ENCODE results near the gene NUDT3. TPM values are rescaled to one million over a fixed set of nuclear protein-coding genes. Genes with fewer than 3 reads are reported as not detected.

NUDT3 gene
- polyA plus RNA-seq (2011; rRNA removed) (12.9 and 13.4 TPM in 2 replicates), polyA plus RNA-seq (2017; fragmentation: RNase III; extraction: RNeasy Plus Mini Kit Qiagen cat#74134 plus additional on column Dnase treatment) (5.2 to 5.6 TPM (median 5.5 TPM) in 3 replicates), polyA minus RNA-seq (2011; rRNA and poly(A)+ RNA removed) (10.5 and 11.1 TPM in 2 replicates)
- 4.4 and 5.2 TPM in 2 replicates for polyA plus RNA-seq (2012; cell fraction: cytosol; rRNA removed)
- 3.1 and 4.6 TPM in 2 replicates for polyA plus RNA-seq (2012; cell fraction: nucleus; rRNA removed)

GRCh38 chr6:34392497-34393190, at the start of gene NUDT3:
Gene NUDT3 (minus strand): TSS chr6:34392669. CDS start chr6:34392362, 307 bp downstream.
- POLR2A ChIA-PET, result interaction anchor here (1.2 to 2.3 kb wide), 2 partner anchors 33 to 156 kb away, joined by 3 to 10 read pairs; partner anchors contain the start of genes HMGA1 and RPS10
- peak; percentile 70 to 91 for DNase-seq (ENCODE audit: low read depth in 1 of 2, low spot score in 1 of 2)
- peak within 1 kb of the TSS; percentile 95 to 99 for H3K27ac ChIP-seq
- TF ChIP-seq SREBF2 (IDR thresholded peaks at IDR 0.05), result no peak
- peak; percentile 46 to 66 for TF ChIP-seq RAD21 (conservative IDR thresholded peaks at IDR 0.05 in 1 of 2, IDR thresholded peaks at IDR 0.05 in 1 of 2)
- TF ChIP-seq SMC3 (IDR thresholded peaks at IDR 0.05), result peak; percentile 62
- TF ChIP-seq PHF8 (IDR thresholded peaks at IDR 0.05; ENCODE audit: borderline replicate concordance, low read depth), result no peak
- TF ChIP-seq HOXB5 (CRISPR knock-in tag; IDR thresholded peaks at IDR 0.05), result no peak
- TF ChIP-seq NR3C1 (IDR thresholded peaks at IDR 0.05), result no peak
- no peak for TF ChIP-seq NFE2L2 (conservative IDR thresholded peaks at IDR 0.05; ENCODE audit: low read length)
- peak; percentile 43 for TF ChIP-seq MAX (IDR thresholded peaks at IDR 0.05)
- TF ChIP-seq HOXA7 (CRISPR knock-in tag; IDR thresholded peaks at IDR 0.05), result no peak
- TF ChIP-seq CBX2 (IDR thresholded peaks at IDR 0.05; ENCODE audit: borderline replicate concordance, low read depth), result no peak
- TF ChIP-seq, protein P1, sequence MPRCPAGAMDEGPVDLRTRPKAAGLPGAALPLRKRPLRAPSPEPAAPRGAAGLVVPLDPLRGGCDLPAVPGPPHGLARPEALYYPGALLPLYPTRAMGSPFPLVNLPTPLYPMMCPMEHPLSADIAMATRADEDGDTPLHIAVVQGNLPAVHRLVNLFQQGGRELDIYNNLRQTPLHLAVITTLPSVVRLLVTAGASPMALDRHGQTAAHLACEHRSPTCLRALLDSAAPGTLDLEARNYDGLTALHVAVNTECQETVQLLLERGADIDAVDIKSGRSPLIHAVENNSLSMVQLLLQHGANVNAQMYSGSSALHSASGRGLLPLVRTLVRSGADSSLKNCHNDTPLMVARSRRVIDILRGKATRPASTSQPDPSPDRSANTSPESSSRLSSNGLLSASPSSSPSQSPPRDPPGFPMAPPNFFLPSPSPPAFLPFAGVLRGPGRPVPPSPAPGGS (IDR thresholded peaks at IDR 0.05), result 0 out of 3 replicates have a peak, but pooled peaks have one; percentile 47
- TF ChIP-seq ZFP36 (IDR thresholded peaks at IDR 0.05; ENCODE audit: borderline replicate concordance, partially characterized antibody), result no peak
- TF ChIP-seq ZC3H11A (IDR thresholded peaks at IDR 0.05), result no peak
- TF ChIP-seq ELK1 (IDR thresholded peaks at IDR 0.05; ENCODE audit: low read depth, low read length), result no peak
- TF ChIP-seq JUN (IDR thresholded peaks at IDR 0.05), result peak in 1 of 2 experiments; percentile 70; a peak in 3 of 5 replicates
- TF ChIP-seq GATA3 (IDR thresholded peaks at IDR 0.05; ENCODE audit: borderline replicate concordance), result 0 out of 2 replicates have a peak, but pooled peaks have one; percentile 13
- TF ChIP-seq CHD2 (IDR thresholded peaks at IDR 0.05; ENCODE audit: low read length, partially characterized antibody), result no peak
- TF ChIP-seq, protein P2, sequence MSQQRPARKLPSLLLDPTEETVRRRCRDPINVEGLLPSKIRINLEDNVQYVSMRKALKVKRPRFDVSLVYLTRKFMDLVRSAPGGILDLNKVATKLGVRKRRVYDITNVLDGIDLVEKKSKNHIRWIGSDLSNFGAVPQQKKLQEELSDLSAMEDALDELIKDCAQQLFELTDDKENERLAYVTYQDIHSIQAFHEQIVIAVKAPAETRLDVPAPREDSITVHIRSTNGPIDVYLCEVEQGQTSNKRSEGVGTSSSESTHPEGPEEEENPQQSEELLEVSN (IDR thresholded peaks at IDR 0.05; ENCODE audit: borderline replicate concordance, low read depth), result no peak
- no peak for TF ChIP-seq KDM5A (IDR thresholded peaks at IDR 0.05)
- TF ChIP-seq CEBPB (IDR thresholded peaks at IDR 0.05), result no peak
- TF ChIP-seq, protein P3, sequence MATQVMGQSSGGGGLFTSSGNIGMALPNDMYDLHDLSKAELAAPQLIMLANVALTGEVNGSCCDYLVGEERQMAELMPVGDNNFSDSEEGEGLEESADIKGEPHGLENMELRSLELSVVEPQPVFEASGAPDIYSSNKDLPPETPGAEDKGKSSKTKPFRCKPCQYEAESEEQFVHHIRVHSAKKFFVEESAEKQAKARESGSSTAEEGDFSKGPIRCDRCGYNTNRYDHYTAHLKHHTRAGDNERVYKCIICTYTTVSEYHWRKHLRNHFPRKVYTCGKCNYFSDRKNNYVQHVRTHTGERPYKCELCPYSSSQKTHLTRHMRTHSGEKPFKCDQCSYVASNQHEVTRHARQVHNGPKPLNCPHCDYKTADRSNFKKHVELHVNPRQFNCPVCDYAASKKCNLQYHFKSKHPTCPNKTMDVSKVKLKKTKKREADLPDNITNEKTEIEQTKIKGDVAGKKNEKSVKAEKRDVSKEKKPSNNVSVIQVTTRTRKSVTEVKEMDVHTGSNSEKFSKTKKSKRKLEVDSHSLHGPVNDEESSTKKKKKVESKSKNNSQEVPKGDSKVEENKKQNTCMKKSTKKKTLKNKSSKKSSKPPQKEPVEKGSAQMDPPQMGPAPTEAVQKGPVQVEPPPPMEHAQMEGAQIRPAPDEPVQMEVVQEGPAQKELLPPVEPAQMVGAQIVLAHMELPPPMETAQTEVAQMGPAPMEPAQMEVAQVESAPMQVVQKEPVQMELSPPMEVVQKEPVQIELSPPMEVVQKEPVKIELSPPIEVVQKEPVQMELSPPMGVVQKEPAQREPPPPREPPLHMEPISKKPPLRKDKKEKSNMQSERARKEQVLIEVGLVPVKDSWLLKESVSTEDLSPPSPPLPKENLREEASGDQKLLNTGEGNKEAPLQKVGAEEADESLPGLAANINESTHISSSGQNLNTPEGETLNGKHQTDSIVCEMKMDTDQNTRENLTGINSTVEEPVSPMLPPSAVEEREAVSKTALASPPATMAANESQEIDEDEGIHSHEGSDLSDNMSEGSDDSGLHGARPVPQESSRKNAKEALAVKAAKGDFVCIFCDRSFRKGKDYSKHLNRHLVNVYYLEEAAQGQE (IDR thresholded peaks at IDR 0.05), result 0 out of 2 replicates have a peak, but pooled peaks have one; percentile 45
- no peak for TF ChIP-seq HEYL (CRISPR knock-in tag; IDR thresholded peaks at IDR 0.05)
- TF ChIP-seq, protein P4, sequence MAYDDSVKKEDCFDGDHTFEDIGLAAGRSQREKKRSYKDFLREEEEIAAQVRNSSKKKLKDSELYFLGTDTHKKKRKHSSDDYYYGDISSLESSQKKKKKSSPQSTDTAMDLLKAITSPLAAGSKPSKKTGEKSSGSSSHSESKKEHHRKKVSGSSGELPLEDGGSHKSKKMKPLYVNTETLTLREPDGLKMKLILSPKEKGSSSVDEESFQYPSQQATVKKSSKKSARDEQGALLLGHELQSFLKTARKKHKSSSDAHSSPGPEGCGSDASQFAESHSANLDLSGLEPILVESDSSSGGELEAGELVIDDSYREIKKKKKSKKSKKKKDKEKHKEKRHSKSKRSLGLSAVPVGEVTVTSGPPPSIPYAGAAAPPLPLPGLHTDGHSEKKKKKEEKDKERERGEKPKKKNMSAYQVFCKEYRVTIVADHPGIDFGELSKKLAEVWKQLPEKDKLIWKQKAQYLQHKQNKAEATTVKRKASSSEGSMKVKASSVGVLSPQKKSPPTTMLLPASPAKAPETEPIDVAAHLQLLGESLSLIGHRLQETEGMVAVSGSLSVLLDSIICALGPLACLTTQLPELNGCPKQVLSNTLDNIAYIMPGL (CRISPR knock-in tag; IDR thresholded peaks at IDR 0.05; ENCODE audit: borderline replicate concordance), result no peak
- no peak for TF ChIP-seq RNF2 (IDR thresholded peaks at IDR 0.05; ENCODE audit: borderline replicate concordance, low read depth)
- TF ChIP-seq MYC (IDR thresholded peaks at IDR 0.05; ENCODE audit: borderline replicate concordance, low read length), result no peak
- TF ChIP-seq CHD4 (IDR thresholded peaks at IDR 0.05; ENCODE audit: borderline replicate concordance), result no peak
- no peak for TF ChIP-seq HOXB13 (CRISPR knock-in tag; IDR thresholded peaks at IDR 0.05; ENCODE audit: low read depth)
- no peak for TF ChIP-seq MAFK (IDR thresholded peaks at IDR 0.05; ENCODE audit: partially characterized antibody)
- TF ChIP-seq POLR2A (IDR thresholded peaks at IDR 0.05; ENCODE audit: low read length), result peak; percentile 74
- TF ChIP-seq FOSB (CRISPR knock-in tag; IDR thresholded peaks at IDR 0.05), result no peak
- TF ChIP-seq BHLHE40 (IDR thresholded peaks at IDR 0.05; ENCODE audit: low read depth, low read length), result no peak

More at GRCh38 chr6:34392497-34393190, at the start of gene NUDT3:
- CTCF ChIA-PET, result interaction anchor here (0.7 to 2.5 kb wide), 12 partner anchors 9 to 197 kb away, joined by 3 to 10 read pairs (median 3); partner anchors contain the start of gene SMIM29
- peaks cover 3% of the 10 kb centered on the region; the same call in 1 of the 3 replicates for H3K9me3 ChIP-seq
- H3K4me1 ChIP-seq, result peaks cover 15% of the 10 kb centered on the region
- H3K4me3 ChIP-seq, result peak within 1 kb of the TSS; percentile 84
- peak; percentile 90 to 93 for ATAC-seq
- H3K4me2 ChIP-seq, result peak within 1 kb of the TSS; percentile 83
- FAIRE-seq, result no peak
- 9% methylated on average over 9 of the region's 87 CpGs for WGBS (ENCODE audit: missing lambda C conversion rate)

Data from A549 (cell line).